Endometrium (tissue), 2 donors: ENCODE results near the gene STX16.
"Not testable (repeated sequence)": the region's sequence is repeated elsewhere in the genome, so short reads cannot be mapped to it uniquely, and the experiment has no call there.

Source experiments
- FAIRE-seq: peaks from 2 replicates; lab custom pipeline; 2012; peaks lifted over from hg19 to GRCh38; lab: Jason Lieb, UNC
- donor health status: control.
- donor health status: control.

Gene STX16

GRCh38 chr20:58637466-58638213 lies 13.4 kb upstream of the STX16 start:
- FAIRE-seq, result no peak

GRCh38 chr20:58638467-58639181 lies 12.5 kb upstream of the STX16 start:
- no peak for FAIRE-seq

- FAIRE-seq, result no peak
These were observed 11.6 kb upstream of the STX16 start for GRCh38 chr20:58639182-58640146.

GRCh38 chr20:58640446-58640845 lies 10.6 kb upstream of the STX16 start:
- FAIRE-seq, result no peak

GRCh38 chr20:58642441-58642840 lies 8.6 kb upstream of the STX16 start:
- FAIRE-seq, result no peak

GRCh38 chr20:58642896-58643295 lies 8.2 kb upstream of the STX16 start:
- FAIRE-seq, result not testable (repeated sequence)

- no peak for FAIRE-seq
These were observed 5.6 kb upstream of the STX16 start for GRCh38 chr20:58645412-58645968.

- FAIRE-seq, result no peak
These were observed 4.8 kb upstream of the STX16 start for GRCh38 chr20:58646257-58646656.

- FAIRE-seq, result no peak
These were observed 4.4 kb upstream of the STX16 start for GRCh38 chr20:58646703-58647102.

- no peak for FAIRE-seq
These were observed 3.8 kb upstream of the STX16 start for GRCh38 chr20:58647162-58647795.

- no peak for FAIRE-seq
These were observed 3.1 kb upstream of the STX16 start for GRCh38 chr20:58647796-58648501.

GRCh38 chr20:58648502-58648825 lies 2.6 kb upstream of the STX16 start:
- not testable (repeated sequence) for FAIRE-seq

- FAIRE-seq, result no peak
These were observed 1.5 kb upstream of the STX16 start for GRCh38 chr20:58649288-58650180.

GRCh38 chr20:58650181-58650775 lies 805 bp upstream of the STX16 start:
- FAIRE-seq, result no peak

GRCh38 chr20:58651559-58651945 lies 469 bp downstream of the STX16 start:
- FAIRE-seq, result no peak

GRCh38 chr20:58651946-58652605 lies 993 bp downstream of the STX16 start:
- FAIRE-seq, result no peak

- no peak for FAIRE-seq
These were observed 1.7 kb downstream of the STX16 start for GRCh38 chr20:58652606-58653294.

- no peak for FAIRE-seq
These were observed 3.3 kb downstream of the STX16 start for GRCh38 chr20:58654337-58654736.
